Brain pericyte (primary cell): ENCODE data around the gene GPC5.
"Not testable (repeated sequence)": the region's sequence is repeated elsewhere in the genome, so short reads cannot be mapped to it uniquely, and the experiment has no call there.

Source experiments
- DNase-seq: peaks from one replicate; pipeline ENCODE4 v3.0.0-alpha.2; 2012; ENCODE audit warnings: low read depth, low spot score

GPC5 gene

GRCh38 chr13:92535222-92536006 is 1137.0 kb downstream of the GPC5 start:
- no peak for DNase-seq

GRCh38 chr13:92537471-92537870 is 1139.0 kb downstream of the GPC5 start:
- no peak for DNase-seq

- DNase-seq = no peak
Observed at GRCh38 chr13:92538164-92538563, 1139.7 kb downstream of the GPC5 start.

GRCh38 chr13:92539148-92539547 is 1140.7 kb downstream of the GPC5 start:
- not testable (repeated sequence) for DNase-seq

GRCh38 chr13:92547266-92547665 is 1148.8 kb downstream of the GPC5 start:
- DNase-seq = no peak

GRCh38 chr13:92549276-92549675 is 1150.9 kb downstream of the GPC5 start:
- no peak for DNase-seq

GRCh38 chr13:92553470-92554114 is 1155.2 kb downstream of the GPC5 start:
- no peak for DNase-seq

GRCh38 chr13:92560883-92561282 is 1162.5 kb downstream of the GPC5 start:
- no peak for DNase-seq

GRCh38 chr13:92564942-92565341 is 1166.5 kb downstream of the GPC5 start:
- no peak for DNase-seq

GRCh38 chr13:92566767-92567166 is 1168.3 kb downstream of the GPC5 start:
- no peak for DNase-seq

GRCh38 chr13:92572190-92572589 is 1173.8 kb downstream of the GPC5 start:
- no peak for DNase-seq

GRCh38 chr13:92573467-92574057 is 1175.1 kb downstream of the GPC5 start:
- no peak for DNase-seq

- DNase-seq = no peak
Observed at GRCh38 chr13:92574499-92574898, 1176.1 kb downstream of the GPC5 start.

- DNase-seq = no peak
Observed at GRCh38 chr13:92575777-92576176, 1177.4 kb downstream of the GPC5 start.

- no peak for DNase-seq
Observed at GRCh38 chr13:92578358-92578757, 1179.9 kb downstream of the GPC5 start.

- no peak for DNase-seq
Observed at GRCh38 chr13:92589955-92590354, 1191.5 kb downstream of the GPC5 start.

- DNase-seq = no peak
Observed at GRCh38 chr13:92590503-92590908, 1192.1 kb downstream of the GPC5 start.

- DNase-seq = no peak
Observed at GRCh38 chr13:92591117-92591516, 1192.7 kb downstream of the GPC5 start.

- no peak for DNase-seq
Observed at GRCh38 chr13:92592757-92593156, 1194.3 kb downstream of the GPC5 start.

- no peak for DNase-seq
Observed at GRCh38 chr13:92602560-92602959, 1204.1 kb downstream of the GPC5 start.

- DNase-seq = no peak
Observed at GRCh38 chr13:92609376-92609775, 1211.0 kb downstream of the GPC5 start.

- no peak for DNase-seq
Observed at GRCh38 chr13:92612892-92613291, 1214.5 kb downstream of the GPC5 start.

GRCh38 chr13:92613921-92614320 is 1215.5 kb downstream of the GPC5 start:
- no peak for DNase-seq
